GM12878 (cell line): Measurements from ENCODE around the gene C3. TPM values are rescaled to one million over a fixed set of nuclear protein-coding genes. Genes with fewer than 3 reads are reported as not detected.
"Not testable (repeated sequence)": the region's sequence is repeated elsewhere in the genome, so short reads cannot be mapped to it uniquely, and the experiment has no call there.

Experiments
- ATAC-seq: fragments of 200-7000 bp; cut with Tn5 transposase; 3 replicates; pipeline ENCODE4 v1.9.1; 2020; ENCODE audit warnings: mild to moderate bottlenecking, moderate library complexity
- BruUV-seq: library from RNA; stranded (reverse); fragments of 400-500 nt; replicated peaks from 2 replicates; lab custom pipeline; 2021; lab: Mats Ljungman, UMichigan
- CTCF ChIA-PET: fragments of 300-600 bp; sonication (Branson Sonifier 250); formaldehyde crosslinking; extraction: SDS; loops from one replicate; lab custom pipeline; 2021; ENCODE audit warnings: inconsistent platforms; lab: Yijun Ruan, JAX
- POLR2A ChIA-PET: fragments of 350-600 bp; formaldehyde crosslinking; extraction: SDS; loops from one replicate; lab custom pipeline; 2021; ENCODE audit warnings: inconsistent platforms; lab: Charles Lee
- RAD21 ChIA-PET: fragments of 300-600 bp; sonication (Branson Sonifier 250); formaldehyde crosslinking; loops from one replicate; lab custom pipeline; 2023; ENCODE audit warnings: antibody characterized with exemption; ENCODE audit not compliant: unreplicated experiment; lab: Charles Lee
- SMC1A ChIA-PET: fragments of 300-600 bp; sonication (Branson Sonifier 250); formaldehyde crosslinking; loops from one replicate; lab custom pipeline; 2023; ENCODE audit not compliant: unreplicated experiment, uncharacterized antibody; lab: Charles Lee
- DNase-seq: peaks from one replicate; pipeline ENCODE4 v3.0.0-alpha.2; 2011; ENCODE audit warnings: low read depth, low spot score
- FAIRE-seq: peaks from 3 replicates; lab custom pipeline; 2011; peaks lifted over from hg19 to GRCh38; lab: Jason Lieb, UNC
- H2AFZ ChIP-seq: 2 replicates; pipeline ENCODE4 v1.6.0; 2011; ENCODE audit warnings: low read depth, low read length, control low read depth; ENCODE audit not compliant: control insufficient read depth
- H3K27ac ChIP-seq: 2 replicates; pipeline ENCODE4 v1.5.1; 2011; ENCODE audit warnings: control low read depth; ENCODE audit not compliant: control insufficient read depth, insufficient read depth
- H3K27me3 ChIP-seq, 2 experiments: replicated peaks in 1 of 2; 2 replicates each; pipeline versions ENCODE4 v1.6.0 to v1.6.1; 2011; ENCODE audit warnings: low read length in 1 of 2; ENCODE audit not compliant: control insufficient read depth in 2 of 2, insufficient read depth in 2 of 2
- H3K36me3 ChIP-seq, 2 experiments: 2 replicates each; pipeline ENCODE4 v1.5.1; 2011; ENCODE audit warnings: low read length in 1 of 2; ENCODE audit not compliant: control insufficient read depth in 2 of 2, insufficient read depth in 2 of 2
- H3K4me1 ChIP-seq: 2 replicates; pipeline ENCODE4 v1.6.1; 2011; ENCODE audit warnings: mild to moderate bottlenecking, low read length, moderate library complexity, mixed read lengths; ENCODE audit not compliant: control insufficient read depth, insufficient read depth
- H3K4me2 ChIP-seq: 2 replicates; pipeline ENCODE4 v1.6.0; 2011; ENCODE audit warnings: control low read depth; ENCODE audit not compliant: control insufficient read depth, insufficient read depth
- H3K4me3 ChIP-seq: fragments of 200-600 bp; sonication (generic); 2 replicates; pipeline ENCODE4 v1.5.1; 2016
- H3K79me2 ChIP-seq: 2 replicates; pipeline ENCODE4 v1.6.0; 2011; ENCODE audit warnings: low read length; ENCODE audit not compliant: control insufficient read depth, insufficient read depth
- H3K9ac ChIP-seq: 2 replicates; pipeline ENCODE4 v1.8.0; 2011; ENCODE audit warnings: low read length, control low read depth, mixed read lengths; ENCODE audit not compliant: control insufficient read depth, insufficient read depth
- H3K9me3 ChIP-seq: replicated peaks from 3 replicates; pipeline ENCODE4 v1.5.1; 2011; ENCODE audit warnings: mild to moderate bottlenecking, low read length; ENCODE audit not compliant: control insufficient read depth, insufficient read depth
- H4K20me1 ChIP-seq: 2 replicates; pipeline ENCODE4 v1.6.0; 2011; ENCODE audit not compliant: control insufficient read depth, insufficient read depth
- CHD1 ChIP-seq: IDR thresholded peaks from 2 replicates; pipeline ENCODE4 v1.6.1; 2012; ENCODE audit warnings: low read depth, low read length, improper control_type of control experiment
- EED ChIP-seq: sonication (generic); IDR thresholded peaks from 2 replicates; pipeline ENCODE4 v1.6.1; 2016; ENCODE audit warnings: antibody characterized with exemption, low read depth
- STAT3 ChIP-seq: IDR thresholded peaks from 2 replicates; pipeline ENCODE4 v1.6.1; 2011; ENCODE audit warnings: low read depth, low read length, improper control_type of control experiment
- ZNF217 ChIP-seq: fragments of 450-650 bp; IDR thresholded peaks from 2 replicates; pipeline ENCODE4 v1.6.1; 2017; ENCODE audit warnings: antibody characterized with exemption, mild to moderate bottlenecking
- ZNF274 ChIP-seq: IDR thresholded peaks from one replicate; pipeline ENCODE4 v1.8.0; 2011; ENCODE audit not compliant: insufficient read length, insufficient read depth
- WGBS: methylation state at CpG from one replicate; pipeline ENCODE4 v1.1.6; 2016; ENCODE audit warnings: low lambda C conversion rate; ENCODE audit not compliant: insufficient replicate concordance, insufficient coverage; ENCODE audit errors: missing lambda C conversion rate; 5-methylcytosine and 5-hydroxymethylcytosine counted together
- in situ Hi-C: fragments of 300-500 bp; cut with MboI; formaldehyde crosslinking; loops from 9 replicates; pipeline ENCODE4 v1.14.3; 2018; ENCODE audit warnings: mixed read lengths
- intact Hi-C: fragments of 100-400 bp; cut with micrococcal nuclease; formaldehyde crosslinking; loops from one replicate; pipeline ENCODE4 v1.14.2; 2022; ENCODE audit not compliant: unreplicated experiment
- polyA plus RNA-seq, 11 experiments: library from polyadenylated mRNA; depleted of rRNA in 4 of 11; unstranded in 6 of 11; stranded (reverse) in 5 of 11; fragments of >200 nt; fragmentation: Nextera tagmentation in 4 of 11; fragmentation: Illumina TruSeq in 1 of 11; extraction: Ambion mirVana in 4 of 11; extraction: Trizol in 1 of 11; gene quantifications; 1 replicate in 1 of 11; 2 replicates in 10 of 11; pipeline versions ENCODE4 v1.2.1 to v1.2.3, GENCODE V29; 2011 to 2016; ENCODE audit warnings: inconsistent platforms in 2 of 11, missing spikeins in 2 of 11, low read depth in 1 of 11
- total RNA-seq, 4 experiments: library from RNA; depleted of rRNA in 3 of 4; stranded (reverse); fragments of >200 nt in 3 of 4; fragmentation: Illumina TruSeq in 1 of 4; extraction: Trizol in 1 of 4; gene quantifications; 2 replicates each; pipeline versions ENCODE4 v1.2.1 to v1.2.3, GENCODE V29; 2013 to 2021
- TF ChIP-seq, protein P1 (sequence below): fragments of 450-650 bp; IDR thresholded peaks from 2 replicates; pipeline ENCODE4 v1.6.1; 2017; ENCODE audit warnings: low read depth, mild to moderate bottlenecking, moderate library complexity

The C3 gene
- total and polyA plus RNA-seq, 10 of the 15 experiments (the other 5 are each of a cell fraction or from before 2014, with no cell fraction given), result 0.20 to 6.7 (median 0.72) TPM

GRCh38 chr19:6639439-6639838 lies 81.0 kb downstream of the C3 start (continued):
- TF ChIP-seq, protein P1, sequence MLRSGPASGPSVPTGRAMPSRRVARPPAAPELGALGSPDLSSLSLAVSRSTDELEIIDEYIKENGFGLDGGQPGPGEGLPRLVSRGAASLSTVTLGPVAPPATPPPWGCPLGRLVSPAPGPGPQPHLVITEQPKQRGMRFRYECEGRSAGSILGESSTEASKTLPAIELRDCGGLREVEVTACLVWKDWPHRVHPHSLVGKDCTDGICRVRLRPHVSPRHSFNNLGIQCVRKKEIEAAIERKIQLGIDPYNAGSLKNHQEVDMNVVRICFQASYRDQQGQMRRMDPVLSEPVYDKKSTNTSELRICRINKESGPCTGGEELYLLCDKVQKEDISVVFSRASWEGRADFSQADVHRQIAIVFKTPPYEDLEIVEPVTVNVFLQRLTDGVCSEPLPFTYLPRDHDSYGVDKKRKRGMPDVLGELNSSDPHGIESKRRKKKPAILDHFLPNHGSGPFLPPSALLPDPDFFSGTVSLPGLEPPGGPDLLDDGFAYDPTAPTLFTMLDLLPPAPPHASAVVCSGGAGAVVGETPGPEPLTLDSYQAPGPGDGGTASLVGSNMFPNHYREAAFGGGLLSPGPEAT, result no peak
- TF ChIP-seq ZNF274 (no peak), EED (peak; percentile 72), STAT3 (no peak), CHD1 (no peak), ZNF217 (no peak)

- POLR2A ChIA-PET, result interaction anchor here (0.8 to 1.6 kb wide), 7 partner anchors 19 to 117 kb away, joined by 3 to 7 read pairs (median 4); no protein-coding TSS in a partner anchor
- not testable (repeated sequence) for FAIRE-seq, H3K36me3 ChIP-seq, H3K27me3 ChIP-seq, H3K9ac ChIP-seq, H2AFZ ChIP-seq, BruUV-seq, H3K4me3 ChIP-seq, H3K9me3 ChIP-seq, H4K20me1 ChIP-seq, ATAC-seq, DNase-seq, H3K4me2 ChIP-seq, H3K79me2 ChIP-seq, H3K27ac ChIP-seq
- intact Hi-C loops (loop anchor here (1.0 to 5.0 kb wide), 5 partner anchors 37 to 230 kb away; partner anchors contain the start of genes CD70 and TNFSF14), in situ Hi-C loops (loop anchor here (5.0 kb wide), 1 partner anchor 229 kb away; no protein-coding TSS in a partner anchor)
- 47% methylated on average over 4 of the region's 4 CpGs for WGBS
- H3K4me1 ChIP-seq, result peaks cover 12% of the 10 kb centered on the region
- CTCF ChIA-PET, result interaction anchor here (0.7 to 4.1 kb wide), 29 partner anchors 8 to 261 kb away, joined by 3 to 46 read pairs (median 4); partner anchors contain the start of genes ALKBH7, CD70, DENND1C and GPR108
- RAD21 ChIA-PET, result interaction anchor here (0.7 to 4.3 kb wide), 22 partner anchors 9 to 261 kb away, joined by 3 to 43 read pairs (median 4); partner anchors contain the start of genes ALKBH7, GPR108, TNFSF14 and VAV1
- SMC1A ChIA-PET, result interaction anchor here (0.6 to 4.6 kb wide), 21 partner anchors 8 to 230 kb away, joined by 3 to 24 read pairs (median 4); no protein-coding TSS in a partner anchor
These were observed 87.0 kb downstream of the C3 start for GRCh38 chr19:6633456-6633813.
